ENCODE measurements around the gene SLC29A1. TPM values are rescaled to one million over a fixed set of nuclear protein-coding genes. Genes with fewer than 3 reads are reported as not detected.
"Not testable (repeated sequence)": the region's sequence is repeated elsewhere in the genome, so short reads cannot be mapped to it uniquely, and the experiment has no call there.

Gene SLC29A1
- total RNA-seq, 1 donor from 2014 or later = 71.7 TPM

GRCh38 chr6:44192428-44193041 is 30.9 kb upstream of the SLC29A1 start:
- no peak for ATAC-seq
- no peak for DNase-seq (ENCODE audit: low spot score)
- intact Hi-C loops (cut with DNase I) = no loop called here

- no peak for ATAC-seq
- no peak for DNase-seq (ENCODE audit: low spot score)
- intact Hi-C loops (cut with DNase I) = no loop called here
Observed at GRCh38 chr6:44193307-44193910, 30.0 kb upstream of the SLC29A1 start.

DNA sequence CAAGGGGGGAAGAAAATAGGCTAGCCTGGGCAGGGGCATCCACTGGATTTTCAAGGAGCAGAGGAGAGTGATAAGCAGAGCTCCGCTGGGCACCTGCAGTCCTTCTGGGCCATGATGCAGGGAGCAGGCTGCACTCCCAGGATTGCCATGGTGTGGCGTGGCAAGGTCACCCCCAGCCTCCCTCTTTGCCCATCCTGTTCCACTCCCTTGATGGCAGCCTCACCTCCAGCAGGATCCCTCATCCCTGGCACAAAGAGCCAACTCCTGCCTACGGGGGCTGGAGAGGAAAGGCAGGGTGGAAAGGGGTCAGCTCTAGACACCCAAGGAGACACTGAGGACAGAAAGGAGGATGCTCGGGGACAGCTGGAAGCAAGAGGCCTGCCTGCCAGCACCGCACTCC is 29.1 kb upstream of the SLC29A1 start:
- DNase-seq (ENCODE audit: low spot score) (no peak), ATAC-seq (no peak)
- intact Hi-C loops (cut with DNase I) = no loop called here

DNA sequence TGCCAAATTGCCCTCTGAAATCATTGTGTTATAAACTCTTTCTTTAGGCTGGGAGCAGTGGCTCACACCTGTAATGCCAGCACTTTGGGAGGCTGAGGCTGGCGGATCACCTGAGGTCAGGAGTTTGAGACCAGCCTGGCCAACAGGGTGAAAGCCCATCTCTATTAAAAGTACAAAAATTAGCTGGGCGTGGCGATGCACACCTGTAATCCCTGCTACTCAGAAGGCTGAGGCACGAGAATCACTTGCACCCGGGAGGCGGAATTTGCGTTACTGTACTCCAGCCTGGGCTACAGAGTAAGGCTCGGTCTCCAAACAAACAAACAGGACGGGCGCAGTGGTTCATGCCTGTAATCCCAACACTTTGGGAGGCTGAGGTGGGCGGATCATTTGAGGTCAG is 27.0 kb upstream of the SLC29A1 start:
- ATAC-seq; DNase-seq (ENCODE audit: low spot score); intact Hi-C loops (cut with DNase I): not testable (repeated sequence)

- intact Hi-C loops (cut with DNase I) = no loop called here
- ATAC-seq (no peak), DNase-seq (ENCODE audit: low spot score) (no peak)
Observed at GRCh38 chr6:44198684-44199083, 24.7 kb upstream of the SLC29A1 start.

GRCh38 chr6:44199883-44200282 is 23.5 kb upstream of the SLC29A1 start:
- DNase-seq (ENCODE audit: low spot score) (no peak), ATAC-seq (no peak)
- intact Hi-C loops (cut with DNase I) = no loop called here

DNA sequence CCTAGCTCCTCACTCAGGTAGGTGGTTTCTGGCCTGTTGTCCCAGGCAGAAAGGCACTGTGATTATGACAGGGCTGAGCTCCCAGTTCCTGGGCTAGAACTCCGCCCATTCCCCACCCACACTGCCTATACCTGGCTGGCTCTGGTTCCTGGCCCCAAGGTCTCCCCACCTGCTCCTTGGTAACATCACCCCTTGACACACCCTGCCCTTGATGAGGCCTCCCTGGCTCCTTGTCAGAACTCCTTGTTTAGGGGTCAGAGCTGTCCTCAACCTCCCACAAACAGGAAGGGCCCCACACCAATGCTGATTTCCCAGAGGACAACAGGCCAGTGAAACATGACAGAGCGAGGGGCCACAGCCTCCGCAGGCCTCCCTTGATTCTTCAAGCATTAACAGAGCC is 22.2 kb upstream of the SLC29A1 start:
- ATAC-seq (no peak), DNase-seq (ENCODE audit: low spot score) (no peak)
- intact Hi-C loops (cut with DNase I) = no loop called here

DNA sequence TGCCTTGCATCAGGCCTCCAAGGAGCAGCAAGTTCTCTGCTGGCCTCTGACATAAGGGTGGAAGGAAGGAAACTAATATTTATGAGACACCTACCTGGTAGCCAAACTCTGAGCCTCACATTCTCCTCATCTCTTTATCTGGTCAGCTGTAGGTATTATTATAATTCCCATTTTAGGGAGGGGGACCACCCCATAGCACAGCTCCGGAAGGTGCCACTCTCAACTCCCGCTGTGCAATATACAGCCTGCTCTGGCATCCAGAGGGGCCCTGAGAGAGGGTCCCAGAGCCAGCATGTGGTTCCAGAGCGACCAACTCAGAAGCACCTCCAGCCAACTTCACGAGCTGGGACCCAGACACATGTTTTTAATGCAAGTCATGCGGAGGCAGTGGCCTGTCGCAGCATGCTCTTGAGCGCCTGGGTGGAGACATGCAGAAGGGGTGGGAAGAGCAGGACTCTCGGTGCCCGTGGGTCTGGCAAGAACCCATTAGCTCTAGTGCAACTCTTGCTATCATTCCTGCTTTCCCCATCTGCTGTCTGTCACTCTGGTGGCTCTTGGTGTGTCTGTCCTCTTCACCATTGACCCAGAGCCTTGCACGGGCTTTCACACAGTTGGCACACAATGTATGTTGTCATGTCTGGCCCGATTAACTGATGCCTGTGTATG is 21.6 kb upstream of the SLC29A1 start:
- DNase-seq (ENCODE audit: low spot score) = no peak
- intact Hi-C loops (cut with DNase I) = no loop called here

DNA sequence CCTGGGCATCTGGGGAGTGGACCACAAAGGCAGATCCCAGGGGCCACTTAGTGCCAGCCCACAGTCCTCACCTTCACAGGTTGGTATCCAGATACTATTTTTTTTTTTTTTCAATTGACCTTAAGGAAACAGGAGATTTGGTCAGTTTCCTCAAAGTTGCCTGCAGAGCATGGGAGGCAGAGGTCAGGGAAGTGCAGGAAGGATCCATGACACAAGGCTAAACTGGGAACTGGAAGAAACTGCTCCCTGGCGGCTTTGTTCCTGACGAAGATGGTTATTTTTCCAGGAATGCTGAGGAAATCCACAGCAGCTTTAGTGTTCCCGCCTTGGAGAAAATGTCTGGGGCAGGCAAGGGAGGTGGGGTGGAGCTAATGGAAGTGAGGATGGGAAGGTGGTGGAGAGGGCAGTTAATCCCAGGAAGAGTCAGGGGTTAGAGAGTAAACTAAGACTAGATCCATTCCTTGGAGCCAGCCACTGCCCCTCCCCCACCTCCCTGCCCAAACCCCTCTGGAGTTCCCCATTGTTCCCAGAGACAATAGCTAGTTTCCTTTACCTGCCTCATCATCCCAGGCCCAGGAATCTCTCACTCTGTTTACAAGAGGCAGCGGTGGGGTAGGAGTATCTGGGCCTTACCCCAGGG is 20.9 kb upstream of the SLC29A1 start:
- intact Hi-C loops (cut with DNase I) = no loop called here
- DNase-seq (ENCODE audit: low spot score) (no peak), ATAC-seq (peak; percentile 28)

More for the DNA sequence above, 21.6 kb upstream of the SLC29A1 start:
- ATAC-seq = peak; percentile 25

GRCh38 chr6:44202972-44203750 is 20.2 kb upstream of the SLC29A1 start:
- DNase-seq (ENCODE audit: low spot score) (no peak), ATAC-seq (peak; percentile 13)
- intact Hi-C loops (cut with DNase I) = no loop called here

- ATAC-seq = no peak
- no peak for DNase-seq (ENCODE audit: low spot score)
- intact Hi-C loops (cut with DNase I) = no loop called here
Observed at GRCh38 chr6:44203955-44204354, 19.4 kb upstream of the SLC29A1 start.

- ATAC-seq = no peak
- DNase-seq (ENCODE audit: low spot score) = no peak
- intact Hi-C loops (cut with DNase I) = no loop called here
Observed at GRCh38 chr6:44207966-44208365, 15.4 kb upstream of the SLC29A1 start.

- DNase-seq (ENCODE audit: low spot score) = no peak
- intact Hi-C loops (cut with DNase I) = no loop called here
- ATAC-seq = no peak
Observed at GRCh38 chr6:44211284-44211683, 12.1 kb upstream of the SLC29A1 start.

DNA sequence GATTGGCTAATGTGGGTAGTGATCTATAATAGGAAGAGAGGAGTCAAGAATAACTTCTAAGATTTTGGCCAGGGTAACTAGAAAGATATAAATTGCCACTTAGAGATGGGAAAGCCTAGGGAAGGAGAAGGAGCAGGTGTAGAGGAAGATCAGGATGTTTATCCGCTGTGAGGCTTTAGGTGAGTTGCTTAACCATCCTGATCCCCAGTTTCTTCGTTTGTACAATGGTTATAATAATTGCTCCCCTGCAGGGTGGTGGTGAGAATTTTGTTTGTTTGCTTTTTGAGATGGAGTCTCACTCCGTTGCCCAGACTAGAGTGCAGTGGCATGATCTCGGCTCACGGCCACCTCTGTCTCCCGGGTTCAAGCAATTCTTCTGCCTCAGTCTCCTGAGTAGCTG is 9.1 kb upstream of the SLC29A1 start:
- intact Hi-C loops (cut with DNase I) = no loop called here
- DNase-seq (ENCODE audit: low spot score) (no peak), ATAC-seq (no peak)

GRCh38 chr6:44216677-44217331 is 6.6 kb upstream of the SLC29A1 start, which contains the start of gene MYMX:
Gene MYMX, plus strand, starts transcription at chr6:44216926. Its CDS starts 546 bp downstream, at chr6:44217472.
- intact Hi-C loops (cut with DNase I) = no loop called here
- peak; percentile 7 for ATAC-seq
- no peak for DNase-seq (ENCODE audit: low spot score)

GRCh38 chr6:44217332-44218143 is 5.9 kb upstream of the SLC29A1 start:
- intact Hi-C loops (cut with DNase I) = no loop called here
- ATAC-seq = no peak
- no peak for DNase-seq (ENCODE audit: low spot score)

GRCh38 chr6:44219053-44219814 is 4.2 kb upstream of the SLC29A1 start:
- DNase-seq (ENCODE audit: low spot score) (peak; percentile 90), ATAC-seq (peak; percentile 86)
- intact Hi-C loops (cut with DNase I) = no loop called here
